ENCODE measurements around the gene TPM2.
"Not testable (repeated sequence)": the region's sequence is repeated elsewhere in the genome, so short reads cannot be mapped to it uniquely, and the experiment has no call there.

The TPM2 gene

GRCh38 chr9:35656348-35656747 is 33.4 kb downstream of the TPM2 start:
- no peak for DNase-seq (ENCODE audit: low read depth, low spot score)

GRCh38 chr9:35653611-35654010 is 36.1 kb downstream of the TPM2 start:
- DNase-seq (ENCODE audit: low read depth, low spot score) = no peak

- no peak for DNase-seq (ENCODE audit: low read depth, low spot score)
These were observed 36.9 kb downstream of the TPM2 start for GRCh38 chr9:35652829-35653209.

- no peak for DNase-seq (ENCODE audit: low read depth, low spot score)
These were observed 37.5 kb downstream of the TPM2 start for GRCh38 chr9:35651956-35652828.

- DNase-seq (ENCODE audit: low read depth, low spot score) = no peak
These were observed 39.2 kb downstream of the TPM2 start, which contains the start of gene SIT1 for GRCh38 chr9:35650341-35651158. SIT1 (minus strand) TSS chr9:35650931; CDS start chr9:35650853, 78 bp downstream.

GRCh38 chr9:35649431-35650340 is 40.0 kb downstream of the TPM2 start:
- no peak for DNase-seq (ENCODE audit: low read depth, low spot score)

- no peak for DNase-seq (ENCODE audit: low read depth, low spot score)
These were observed 43.0 kb downstream of the TPM2 start for GRCh38 chr9:35646533-35647265.

- DNase-seq (ENCODE audit: low read depth, low spot score) = no peak
These were observed 43.6 kb downstream of the TPM2 start for GRCh38 chr9:35646153-35646532.

- not testable (repeated sequence) for DNase-seq (ENCODE audit: low read depth, low spot score)
These were observed 44.0 kb downstream of the TPM2 start for GRCh38 chr9:35645736-35646135.

GRCh38 chr9:35643046-35643445 is 46.7 kb downstream of the TPM2 start:
- no peak for DNase-seq (ENCODE audit: low read depth, low spot score)

- not testable (repeated sequence) for DNase-seq (ENCODE audit: low read depth, low spot score)
These were observed 48.2 kb downstream of the TPM2 start for GRCh38 chr9:35641478-35641877.

GRCh38 chr9:35640431-35640830 is 49.3 kb downstream of the TPM2 start:
- not testable (repeated sequence) for DNase-seq (ENCODE audit: low read depth, low spot score)

- DNase-seq (ENCODE audit: low read depth, low spot score) = no peak
These were observed 50.1 kb downstream of the TPM2 start for GRCh38 chr9:35639631-35640030.

GRCh38 chr9:35639225-35639624 is 50.5 kb downstream of the TPM2 start:
- DNase-seq (ENCODE audit: low read depth, low spot score) = not testable (repeated sequence)

GRCh38 chr9:35638751-35639150 is 51.0 kb downstream of the TPM2 start:
- not testable (repeated sequence) for DNase-seq (ENCODE audit: low read depth, low spot score)

GRCh38 chr9:35637427-35637955 is 52.2 kb downstream of the TPM2 start:
- DNase-seq (ENCODE audit: low read depth, low spot score) = not testable (repeated sequence)

GRCh38 chr9:35636877-35637246 is 52.9 kb downstream of the TPM2 start:
- not testable (repeated sequence) for DNase-seq (ENCODE audit: low read depth, low spot score)

GRCh38 chr9:35636135-35636876 is 53.4 kb downstream of the TPM2 start:
- no peak for DNase-seq (ENCODE audit: low read depth, low spot score)

- DNase-seq (ENCODE audit: low read depth, low spot score) = no peak
These were observed 54.0 kb downstream of the TPM2 start for GRCh38 chr9:35635730-35636129.

Data from iPS DF 19.7 (cell line).